HFF-Myc (cell line): ENCODE measurements around the gene ANXA2.

Source experiments
- DNase-seq: peaks from one replicate; pipeline ENCODE4 v3.0.0-alpha.2; 2011; ENCODE audit warnings: low read depth; ENCODE audit errors: extremely low read depth
- H3K4me3 ChIP-seq: replicated peaks from 2 replicates; pipeline ENCODE4 v1.5.1; 2011; ENCODE audit warnings: low read depth, mild to moderate bottlenecking, control low read depth, low read length
- TF ChIP-seq, protein P1 (sequence below): IDR thresholded peaks from 2 replicates; pipeline ENCODE4 v1.5.1; 2012; ENCODE audit warnings: mild to moderate bottlenecking, low read depth, low read length, control low read depth; ENCODE audit errors: missing control alignments

The ANXA2 gene

DNA sequence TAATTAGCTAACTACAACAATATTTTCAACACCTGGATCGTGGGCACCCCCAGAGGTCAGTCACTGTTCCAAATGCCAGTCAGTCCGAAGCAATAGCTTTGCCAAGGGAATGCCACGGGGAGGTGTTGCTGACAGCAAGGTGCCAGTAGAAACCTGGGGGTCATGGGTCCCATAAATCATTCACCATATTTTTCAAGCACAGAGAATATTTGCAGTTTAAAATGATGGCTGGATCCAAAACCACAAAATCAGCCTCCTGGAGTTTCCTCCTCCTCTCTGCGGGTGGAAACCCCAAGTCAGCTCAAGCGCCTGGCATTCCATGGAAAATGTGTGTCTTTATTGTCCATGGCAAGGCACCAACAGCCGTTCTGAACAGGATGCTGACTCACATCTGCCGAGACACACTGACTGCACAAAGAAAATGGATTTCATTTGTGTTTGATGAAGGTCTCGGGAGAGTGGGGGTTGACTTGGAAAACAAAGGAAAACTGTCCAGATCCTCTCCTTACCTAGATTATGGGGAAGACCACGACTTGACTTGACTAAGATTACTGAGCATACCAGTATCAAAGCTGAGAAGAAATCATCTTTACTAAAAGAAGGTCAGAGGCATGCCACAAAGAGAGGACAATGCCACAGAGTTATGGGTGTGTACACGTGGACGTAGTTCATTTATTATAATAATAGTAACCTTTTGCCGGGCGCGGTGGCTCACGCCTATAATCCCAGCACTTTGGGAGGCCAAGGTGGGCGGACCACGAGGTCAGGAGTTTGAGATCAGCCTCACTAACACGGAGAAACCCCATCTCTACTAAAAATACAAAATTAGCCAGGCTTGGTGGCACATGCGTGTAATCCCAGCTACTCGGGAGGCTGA, 26.4 kb downstream of the ANXA2 start:
- DNase-seq, result peak; percentile 99
- TF ChIP-seq, protein P1, sequence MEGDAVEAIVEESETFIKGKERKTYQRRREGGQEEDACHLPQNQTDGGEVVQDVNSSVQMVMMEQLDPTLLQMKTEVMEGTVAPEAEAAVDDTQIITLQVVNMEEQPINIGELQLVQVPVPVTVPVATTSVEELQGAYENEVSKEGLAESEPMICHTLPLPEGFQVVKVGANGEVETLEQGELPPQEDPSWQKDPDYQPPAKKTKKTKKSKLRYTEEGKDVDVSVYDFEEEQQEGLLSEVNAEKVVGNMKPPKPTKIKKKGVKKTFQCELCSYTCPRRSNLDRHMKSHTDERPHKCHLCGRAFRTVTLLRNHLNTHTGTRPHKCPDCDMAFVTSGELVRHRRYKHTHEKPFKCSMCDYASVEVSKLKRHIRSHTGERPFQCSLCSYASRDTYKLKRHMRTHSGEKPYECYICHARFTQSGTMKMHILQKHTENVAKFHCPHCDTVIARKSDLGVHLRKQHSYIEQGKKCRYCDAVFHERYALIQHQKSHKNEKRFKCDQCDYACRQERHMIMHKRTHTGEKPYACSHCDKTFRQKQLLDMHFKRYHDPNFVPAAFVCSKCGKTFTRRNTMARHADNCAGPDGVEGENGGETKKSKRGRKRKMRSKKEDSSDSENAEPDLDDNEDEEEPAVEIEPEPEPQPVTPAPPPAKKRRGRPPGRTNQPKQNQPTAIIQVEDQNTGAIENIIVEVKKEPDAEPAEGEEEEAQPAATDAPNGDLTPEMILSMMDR, result no peak
- no peak overlapping the region for H3K4me3 ChIP-seq

GRCh38 chr15:60370869-60371136, 27.0 kb downstream of the ANXA2 start:
- no peak overlapping the region for H3K4me3 ChIP-seq
- TF ChIP-seq, protein P1, result no peak
- no peak for DNase-seq

- H3K4me3 ChIP-seq, result no peak overlapping the region
- TF ChIP-seq, protein P1, result no peak
- DNase-seq, result no peak
Measured at GRCh38 chr15:60370105-60370868, 27.5 kb downstream of the ANXA2 start.

GRCh38 chr15:60369696-60370095, 28.1 kb downstream of the ANXA2 start:
- TF ChIP-seq, protein P1, result no peak
- no peak overlapping the region for H3K4me3 ChIP-seq
- no peak for DNase-seq

GRCh38 chr15:60364612-60364924, 33.2 kb downstream of the ANXA2 start:
- TF ChIP-seq, protein P1, result no peak
- H3K4me3 ChIP-seq, result no peak overlapping the region
- no peak for DNase-seq

- no peak for DNase-seq
- H3K4me3 ChIP-seq, result no peak overlapping the region
- TF ChIP-seq, protein P1, result no peak
Measured at GRCh38 chr15:60363903-60364611, 33.7 kb downstream of the ANXA2 start.
